Cortex of kidney (tissue), 1 donor: ENCODE measurements around the gene HPS4.

Experiments used
- DNase-seq: peaks from one replicate; lab custom pipeline; 2025; lab: John Stamatoyannopoulos, UW

Gene HPS4

GRCh38 chr22:26464312-26464711 lies 19.3 kb downstream of the HPS4 start:
- DNase-seq = no peak

GRCh38 chr22:26463688-26464087 lies 19.9 kb downstream of the HPS4 start:
- DNase-seq = no peak

- DNase-seq = no peak
Measured at GRCh38 chr22:26463101-26463661, 20.4 kb downstream of the HPS4 start.

- no peak for DNase-seq
Measured at GRCh38 chr22:26462641-26463040, 20.9 kb downstream of the HPS4 start.

- DNase-seq = no peak
Measured at GRCh38 chr22:26462051-26462450, 21.5 kb downstream of the HPS4 start.

- DNase-seq = no peak
Measured at GRCh38 chr22:26461188-26461810, 22.3 kb downstream of the HPS4 start.

- DNase-seq = no peak
Measured at GRCh38 chr22:26460202-26460601, 23.4 kb downstream of the HPS4 start.

GRCh38 chr22:26457661-26458272 lies 25.8 kb downstream of the HPS4 start:
- DNase-seq = no peak

GRCh38 chr22:26453812-26454500 lies 29.6 kb downstream of the HPS4 start:
- no peak for DNase-seq

- DNase-seq = no peak
Measured at GRCh38 chr22:26453216-26453615, 30.4 kb downstream of the HPS4 start.

GRCh38 chr22:26452236-26453016 lies 31.2 kb downstream of the HPS4 start:
- DNase-seq = no peak

GRCh38 chr22:26450453-26451185 lies 33.0 kb downstream of the HPS4 start:
- DNase-seq = no peak

DNA sequence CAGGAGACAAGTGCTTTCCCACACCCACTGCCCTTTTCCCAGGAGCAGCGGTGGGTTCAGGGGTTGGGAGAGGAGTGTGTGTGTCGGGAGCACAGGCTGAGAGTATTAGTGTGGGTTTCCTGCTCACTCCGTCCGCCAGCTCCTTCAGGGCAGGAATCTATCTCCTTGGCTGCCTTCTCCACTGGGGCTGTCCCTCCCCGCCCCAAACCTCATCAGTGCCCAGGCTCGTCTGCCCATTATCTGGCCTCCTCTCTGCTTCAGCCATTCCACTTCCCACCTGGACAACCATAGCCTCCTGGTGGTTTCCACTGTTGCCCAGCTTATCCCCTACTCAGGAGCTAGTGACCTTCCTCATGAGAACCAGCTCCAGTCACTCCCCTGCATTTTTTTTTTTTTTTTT lies 34.6 kb downstream of the HPS4 start:
- DNase-seq = no peak

GRCh38 chr22:26448334-26448733 lies 35.2 kb downstream of the HPS4 start:
- no peak for DNase-seq

DNA sequence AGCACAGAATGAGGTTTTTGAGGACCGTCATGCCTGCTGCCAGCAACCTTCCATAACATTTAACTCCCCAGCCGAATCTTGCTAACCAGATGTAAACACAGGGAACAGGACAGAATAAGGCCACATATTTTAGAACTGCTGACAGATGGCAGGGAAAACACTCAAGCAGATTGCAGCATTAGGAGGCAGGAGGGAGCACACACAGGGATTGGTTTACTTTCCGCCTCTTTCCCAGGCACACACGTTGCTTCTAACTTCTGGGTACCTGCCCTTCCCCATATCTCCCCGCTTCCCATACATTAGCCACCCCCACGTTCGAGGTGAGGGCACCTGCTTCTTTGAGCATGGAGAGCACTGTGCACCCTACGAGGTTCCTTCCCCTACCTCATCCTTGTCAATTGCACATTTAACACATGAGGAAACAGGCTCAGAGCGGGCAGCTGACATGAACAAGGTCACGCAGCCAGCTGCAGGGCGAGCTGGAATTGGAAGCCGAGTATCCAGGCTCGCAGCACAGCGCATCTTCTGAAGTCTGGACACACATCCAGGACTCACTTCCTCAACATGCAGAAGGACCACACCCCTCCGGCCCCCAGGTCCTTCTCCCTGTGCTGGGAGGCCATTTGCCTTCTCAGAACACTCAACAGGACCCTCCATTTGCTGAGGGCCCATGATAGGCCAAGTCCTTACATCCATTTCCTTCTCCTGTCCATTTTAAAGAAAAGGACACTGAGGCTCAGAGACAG lies 35.8 kb downstream of the HPS4 start:
- no peak for DNase-seq

GRCh38 chr22:26446808-26447515 lies 36.6 kb downstream of the HPS4 start:
- no peak for DNase-seq

- DNase-seq = no peak
Measured at GRCh38 chr22:26445577-26446275, 37.9 kb downstream of the HPS4 start.

DNA sequence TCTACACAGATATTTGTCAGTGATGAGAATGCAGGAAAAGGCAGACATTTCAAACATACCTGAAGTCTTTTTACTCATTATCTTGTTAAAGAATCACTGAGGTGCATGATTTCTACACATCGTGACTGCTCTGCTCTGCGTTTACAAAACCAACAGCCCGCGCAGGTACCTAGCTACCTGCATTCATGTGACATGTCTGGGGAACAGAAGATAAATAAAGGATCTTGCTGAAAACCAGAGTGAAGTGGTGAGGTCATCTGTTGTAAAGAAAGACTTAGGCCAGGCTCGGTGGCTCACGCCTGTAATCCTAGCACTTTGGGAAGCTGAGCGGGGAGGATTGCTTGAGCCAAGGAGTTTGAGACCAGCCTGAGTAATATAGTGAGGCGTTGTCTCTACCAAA lies 38.8 kb downstream of the HPS4 start:
- DNase-seq = no peak

DNA sequence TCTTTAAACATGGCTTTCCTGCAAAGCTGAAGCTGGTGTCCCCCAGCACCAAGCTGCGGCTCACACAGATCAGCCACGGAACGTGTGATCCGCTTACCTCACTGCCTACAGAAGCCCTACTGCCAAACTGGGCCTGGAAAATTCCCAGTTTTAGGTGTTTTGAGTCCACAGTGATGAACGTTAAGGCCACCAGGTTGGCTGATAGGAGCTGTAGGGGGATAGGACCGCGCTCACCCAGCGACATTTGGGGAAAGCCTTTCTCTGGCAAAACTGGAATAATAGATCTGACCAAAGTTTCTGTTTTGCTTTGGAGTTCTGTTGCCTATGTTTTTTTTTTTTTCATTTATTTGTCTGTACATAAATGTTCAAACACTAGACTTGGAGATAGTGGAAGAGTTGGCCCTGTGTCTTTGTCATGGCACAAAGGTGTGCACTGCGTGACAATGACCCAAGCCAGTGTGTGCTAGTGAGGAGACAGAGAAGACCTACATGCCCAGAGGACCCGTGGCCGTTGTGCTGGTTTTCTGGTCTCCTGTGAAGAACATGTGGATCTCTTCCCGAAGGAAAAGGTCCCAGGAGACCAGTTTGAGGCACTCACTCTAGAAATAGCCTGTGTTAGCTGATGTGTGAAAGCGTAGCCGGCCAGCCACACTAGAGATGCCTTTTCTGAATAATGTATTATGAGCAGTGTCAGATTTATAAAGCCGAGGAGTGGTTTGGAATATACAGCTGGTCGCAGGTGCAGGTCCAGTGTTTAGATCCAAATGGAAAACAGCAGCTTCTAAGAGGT lies 39.5 kb downstream of the HPS4 start:
- no peak for DNase-seq
